Small intestine (tissue), 7 donors: ENCODE measurements around the gene ARL2BP. TPM values are rescaled to one million over a fixed set of nuclear protein-coding genes. Genes with fewer than 3 reads are reported as not detected.

Experiments used
- DNase-seq, 2 donors: peaks; one replicate each; pipeline versions ENCODE4 v3.0.0 to v3.0.0-alpha.2; 2013
- FAIRE-seq: peaks from 2 replicates; lab custom pipeline; 2012; peaks lifted over from hg19 to GRCh38; lab: Jason Lieb, UNC
- H3K27ac ChIP-seq, 3 donors: one replicate each; pipeline ENCODE4 v1.5.1; 2013; ENCODE audit warnings: low read length in 2 of 3, mild to moderate bottlenecking in 2 of 3, control low read depth in 1 of 3, inconsistent platforms in 1 of 3, low read depth in 1 of 3, moderate library complexity in 1 of 3
- H3K27me3 ChIP-seq, 3 donors: one replicate each; pipeline ENCODE4 v1.6.1; 2013; ENCODE audit warnings: low read length in 3 of 3, inconsistent platforms in 1 of 3; ENCODE audit not compliant: control insufficient read depth in 3 of 3, insufficient read depth in 3 of 3
- H3K36me3 ChIP-seq, 3 donors: one replicate each; pipeline ENCODE4 v1.6.1; 2013; ENCODE audit warnings: low read length in 3 of 3, inconsistent platforms in 1 of 3, low read depth in 1 of 3, mild to moderate bottlenecking in 1 of 3, moderate library complexity in 1 of 3; ENCODE audit not compliant: control insufficient read depth in 3 of 3, insufficient read depth in 2 of 3
- H3K4me1 ChIP-seq, 3 donors: one replicate each; pipeline ENCODE4 v1.6.1; 2013; ENCODE audit warnings: low read length in 2 of 3, inconsistent platforms in 1 of 3, low read depth in 1 of 3, mild to moderate bottlenecking in 1 of 3, moderate library complexity in 1 of 3; ENCODE audit not compliant: control insufficient read depth in 3 of 3, insufficient read depth in 2 of 3
- H3K4me3 ChIP-seq, 3 donors: one replicate each; pipeline ENCODE4 v1.5.1; 2013; ENCODE audit warnings: low read length in 3 of 3, control low read depth in 1 of 3, inconsistent platforms in 1 of 3, low read depth in 1 of 3, mild to moderate bottlenecking in 1 of 3, moderate library complexity in 1 of 3
- H3K9me3 ChIP-seq, 2 donors: one replicate each; pipeline ENCODE4 v1.6.1; 2013; ENCODE audit warnings: low read depth in 1 of 2, low read length in 1 of 2; ENCODE audit not compliant: control insufficient read depth in 2 of 2, insufficient read depth in 1 of 2
- WGBS, 3 donors: extraction: QIAGEN DNeasy Blood & Tissue Kit; methylation state at CpG; one replicate each; pipeline ENCODE4 v1.1.7; 2013; 5-methylcytosine and 5-hydroxymethylcytosine counted together
- polyA plus RNA-seq, 4 donors: library from polyadenylated mRNA; stranded (reverse) in 3 of 4; unstranded in 1 of 4; fragments of 200-250 nt in 3 of 4; fragments of 120-200 nt in 1 of 4; gene quantifications; one replicate each; pipeline versions ENCODE4 v1.2.1 to v1.2.3, GENCODE V29; 2013
- donor health status: healthy with polysubstance abuse.
- donor health status: control.
- donor health status: control.
- donor health status: Bipolar disorder and iron deficiency.
- donor health status: healthy.

The ARL2BP gene
- polyA plus RNA-seq, 4 donors: 18.8 to 40.9 (median 27.6) TPM

DNA sequence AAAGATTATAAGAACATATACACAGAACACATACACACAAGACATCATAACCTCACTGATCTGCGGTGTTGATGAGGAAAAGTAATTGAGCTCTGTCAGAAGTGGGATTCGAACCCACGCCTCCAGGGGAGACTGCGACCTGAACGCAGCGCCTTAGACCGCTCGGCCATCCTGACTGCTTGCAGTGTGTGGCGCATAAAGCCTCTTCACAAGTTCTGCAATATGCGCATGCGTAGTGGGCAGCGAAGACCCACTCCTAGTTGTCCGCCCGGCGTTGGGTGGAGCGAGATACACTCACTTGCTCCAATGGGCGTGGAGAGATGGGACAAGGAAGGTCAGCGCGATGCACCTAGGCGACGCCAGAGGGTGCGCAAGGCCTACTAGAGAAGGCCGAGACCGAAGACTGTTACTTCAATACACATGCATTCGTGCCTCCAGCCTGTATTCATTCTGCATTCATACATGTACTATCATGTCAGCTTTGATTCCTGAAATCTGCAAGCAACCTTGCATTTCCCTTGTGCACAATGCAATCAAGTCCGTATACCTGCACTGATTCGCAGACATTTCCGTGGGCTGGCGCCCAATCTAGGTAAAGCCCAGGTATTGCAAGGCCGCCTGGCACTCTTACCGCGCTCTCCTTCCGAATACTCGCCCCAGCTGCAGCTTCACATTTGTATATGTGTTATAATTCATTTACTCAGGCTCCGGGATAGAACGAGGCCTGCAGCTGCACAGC, 55.5 kb downstream of the ARL2BP start:
- peak; percentile 99 to 100 for DNase-seq
- FAIRE-seq: no peak
- H3K4me1 ChIP-seq: peaks cover 0 to 32% (median 6%) of the 10 kb centered on the region in 3 donors
- H3K36me3 ChIP-seq: no peaks in the 10 kb centered on the region
- no peaks in the 10 kb centered on the region for H3K27me3 ChIP-seq
- 1 to 4% (median 2%) methylated on average over 36 of the region's 36 CpGs for WGBS, 3 donors
- H3K4me3 ChIP-seq: peak overlapping the region in 1 of 3 donors; percentile 45
- H3K9me3 ChIP-seq: no peaks in the 10 kb centered on the region
- peak overlapping the region in 2 of 3 donors; percentile 91 to 96 for H3K27ac ChIP-seq

DNA sequence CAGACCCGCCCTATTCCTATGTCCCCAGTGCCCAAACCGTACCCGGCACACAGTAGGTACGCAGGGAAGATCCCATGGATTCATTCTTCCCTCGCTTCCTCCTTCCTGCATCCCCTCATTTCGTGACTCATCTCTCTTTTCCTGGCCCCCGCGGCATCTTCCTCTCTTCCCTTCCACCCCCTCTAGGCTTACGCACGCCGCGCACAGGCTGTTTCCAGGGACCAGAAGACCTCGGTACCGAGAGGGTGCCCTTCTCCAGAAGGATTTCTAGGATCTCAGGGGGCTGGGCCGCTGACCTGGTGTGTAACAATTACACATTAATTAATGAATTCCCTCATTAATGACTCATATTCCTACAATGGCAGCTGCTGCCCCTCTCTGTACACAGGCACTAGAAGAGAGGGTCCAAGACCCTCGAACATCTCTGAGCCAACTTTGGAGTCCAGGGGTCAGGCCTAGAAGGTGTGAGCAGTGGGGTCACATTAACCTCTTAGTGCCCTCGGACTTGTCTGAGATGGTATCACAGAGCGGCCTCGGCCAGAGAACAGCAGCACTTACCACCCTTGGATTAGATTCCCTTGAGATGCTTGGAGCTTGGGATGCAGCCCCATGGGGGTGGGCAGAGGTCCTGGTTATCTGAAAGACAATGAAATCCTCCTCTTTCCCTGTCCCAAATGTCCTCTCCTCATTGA, 56.2 kb downstream of the ARL2BP start:
- H3K36me3 ChIP-seq: no peaks in the 10 kb centered on the region
- FAIRE-seq (no peak), DNase-seq (no peak)
- no peaks in the 10 kb centered on the region for H3K27me3 ChIP-seq
- WGBS, 3 donors: 45 to 56% (median 46%) methylated on average over 19 of the region's 19 CpGs
- H3K27ac ChIP-seq: no peak overlapping the region
- H3K4me1 ChIP-seq: peaks cover 0 to 33% (median 6%) of the 10 kb centered on the region in 3 donors
- peak overlapping the region in 1 of 3 donors; percentile 11 for H3K4me3 ChIP-seq
- no peaks in the 10 kb centered on the region for H3K9me3 ChIP-seq

Other genes with a start within 250 kb of the ARL2BP start
- 10 to 100 TPM in 2 of 4 donors, 1 to 10 TPM in 2; 3.1 to 22.9 (median 11.5) TPM for gene CPNE2, start 152.7 kb upstream of the ARL2BP start, polyA plus RNA-seq
- 10 to 100 TPM; 60.8 to 93.4 (median 70.6) TPM for gene PSME3IP1, start 59.2 kb upstream of the ARL2BP start, polyA plus RNA-seq
- 10 to 100 TPM; 12.4 to 43.9 (median 17.2) TPM for gene RSPRY1, start 58.9 kb upstream of the ARL2BP start, polyA plus RNA-seq
- gene PLLP, start 39.4 kb downstream of the ARL2BP start, polyA plus RNA-seq: 100 to 1,000 TPM in 3 of 4 donors, 10 to 100 TPM in 1; 56.9 to 162 (median 138) TPM
- under 1 TPM in 2 of 4 donors, not detected in 2; 0.16 to 0.43 TPM for gene CCL22, start 113.5 kb downstream of the ARL2BP start, polyA plus RNA-seq
- gene CX3CL1, start 127.2 kb downstream of the ARL2BP start, polyA plus RNA-seq: 10 to 100 TPM in 2 of 4 donors, under 1 TPM in 2; 0.67 to 25.4 (median 9.7) TPM
- gene CCL17, start 159.5 kb downstream of the ARL2BP start, polyA plus RNA-seq: under 1 TPM in 2 of 4 donors, not detected in 2; 0.18 to 0.45 TPM
- 10 to 100 TPM; 39.4 to 55.9 (median 47.2) TPM for gene CIAPIN1, start 202.1 kb downstream of the ARL2BP start, polyA plus RNA-seq
- 100 to 1,000 TPM in 2 of 4 donors, 10 to 100 TPM in 2; 63.9 to 177 (median 107) TPM for gene COQ9, start 202.2 kb downstream of the ARL2BP start, polyA plus RNA-seq
- gene POLR2C, start 217.4 kb downstream of the ARL2BP start, polyA plus RNA-seq: 10 to 100 TPM; 51.7 to 86.8 (median 61.4) TPM
- 100 to 1,000 TPM in 3 of 4 donors, 10 to 100 TPM in 1; 53.0 to 144 (median 123) TPM for gene DOK4, start 241.2 kb downstream of the ARL2BP start, polyA plus RNA-seq